Muscle of leg (tissue), 9 donors: ENCODE data around the gene PCA3. TPM values are rescaled to one million over a fixed set of nuclear protein-coding genes. Genes with fewer than 3 reads are reported as not detected.

Source experiments
- polyA plus RNA-seq, 8 donors: library from polyadenylated mRNA; unstranded; fragments of 120-200 nt; gene quantifications; one replicate each; pipeline versions ENCODE4 v1.2.1 to v1.2.3, GENCODE V29; 2013; ENCODE audit warnings: inconsistent platforms in 1 of 8, low replicate concordance in 1 of 8; ENCODE audit not compliant: insufficient read length in 8 of 8, insufficient read depth in 1 of 8
- total RNA-seq: library from RNA; stranded (reverse); fragments of 120-200 nt; gene quantifications from one replicate; pipeline ENCODE4 v1.2.4, GENCODE V29; 2013

PCA3 gene
- total and polyA plus RNA-seq, 9 donors, result 0.58 to 1.5 (median 0.79) TPM

Other genes with a start within 250 kb of the PCA3 start
- gene PRUNE2, start 141.7 kb downstream of the PCA3 start, total RNA-seq, result 13.2 TPM
- 10 to 100 TPM in 6 of 8 donors, 1 to 10 TPM in 2; 9.1 to 16.4 (median 11.6) TPM for gene PRUNE2, start 141.7 kb downstream of the PCA3 start, polyA plus RNA-seq